Mucosa of descending colon (tissue), 3 donors: ENCODE measurements around the gene NKAIN2. TPM values are rescaled to one million over a fixed set of nuclear protein-coding genes. Genes with fewer than 3 reads are reported as not detected.

Experiments used
- ATAC-seq: fragments of 200-7000 bp; cut with Tn5 transposase; one replicate; pipeline ENCODE4 v1.9.1; 2020; ENCODE audit warnings: mild to moderate bottlenecking, moderate library complexity
- DNase-seq, 3 donors: peaks; one replicate each; pipeline ENCODE4 v3.0.0-alpha.2; 2020
- H3K36me3 ChIP-seq: fragments of 200-600 bp; one replicate; pipeline ENCODE4 v1.8.0; 2021; ENCODE audit warnings: low read depth, mild to moderate bottlenecking
- H3K4me1 ChIP-seq: fragments of 200-600 bp; one replicate; pipeline ENCODE4 v1.8.0; 2021; ENCODE audit warnings: low read depth, mild to moderate bottlenecking
- H3K4me3 ChIP-seq: fragments of 200-600 bp; one replicate; pipeline ENCODE4 v1.8.0; 2021; ENCODE audit warnings: mild to moderate bottlenecking
- H3K9me3 ChIP-seq: fragments of 200-600 bp; one replicate; pipeline ENCODE4 v1.8.0; 2021; ENCODE audit warnings: mild to moderate bottlenecking
- intact Hi-C, 2 donors: fragments of 100-400 bp; cut with DNase I in 1 of 2; cut with micrococcal nuclease in 1 of 2; formaldehyde crosslinking; loops; one replicate each; pipeline versions ENCODE4 v1.11.0 to v1.11.1; 2022; cut with DNase I, micrococcal nuclease
- total RNA-seq, 3 donors: library from RNA; stranded (reverse); fragmentation: NEBNext Ultra II Directional in 2 of 3; extraction: Animal tissue kit (Norgen Biotek cat#: 25700) in 2 of 3; gene quantifications; one replicate each; pipeline versions ENCODE4 v1.2.1 to v1.2.4, GENCODE V29; 2021 to 2023
- TF ChIP-seq, protein P1 (sequence below): fragments of 200-600 bp; IDR thresholded peaks from one replicate; pipeline ENCODE4 v1.8.0; 2022; ENCODE audit warnings: antibody characterized with exemption, mild to moderate bottlenecking
- donor health status: DM: no; HTN: no; CAD: no; lungs with moderate emphysema.
- donor health status: DM: no; HTN: no; CAD: no.
- donor health status: DM: no; HTN: yes; CAD: no.

Gene NKAIN2
- total RNA-seq, 3 donors from 2014 or later, result 0.34 to 4.7 (median 0.69) TPM

DNA sequence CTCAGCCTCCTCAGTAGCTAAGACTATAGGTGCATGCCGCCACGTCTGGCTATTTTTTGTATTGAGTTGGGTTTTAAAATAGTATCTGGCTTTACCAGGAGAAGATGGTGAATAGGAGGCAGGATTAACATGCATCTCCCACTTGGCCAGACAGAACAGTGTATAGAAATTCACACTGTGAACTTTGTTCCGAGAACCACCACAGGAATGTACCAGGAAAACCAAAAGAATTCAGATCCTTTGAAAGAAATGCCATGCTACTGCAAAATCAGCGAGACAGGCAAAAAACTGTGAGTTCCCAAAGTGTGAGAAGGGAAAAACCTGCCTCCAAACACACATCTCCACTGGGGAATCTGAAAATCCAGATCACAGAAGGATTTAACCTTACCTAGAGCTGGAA lies 327.6 kb downstream of the NKAIN2 start:
- Histone ChIP-seq H3K9me3 (no peaks in the 10 kb centered on the region), H3K4me3 (no peak overlapping the region), H3K36me3 (no peaks in the 10 kb centered on the region), H3K4me1 (no peaks in the 10 kb centered on the region)
- no peak for DNase-seq
- TF ChIP-seq, protein P1, sequence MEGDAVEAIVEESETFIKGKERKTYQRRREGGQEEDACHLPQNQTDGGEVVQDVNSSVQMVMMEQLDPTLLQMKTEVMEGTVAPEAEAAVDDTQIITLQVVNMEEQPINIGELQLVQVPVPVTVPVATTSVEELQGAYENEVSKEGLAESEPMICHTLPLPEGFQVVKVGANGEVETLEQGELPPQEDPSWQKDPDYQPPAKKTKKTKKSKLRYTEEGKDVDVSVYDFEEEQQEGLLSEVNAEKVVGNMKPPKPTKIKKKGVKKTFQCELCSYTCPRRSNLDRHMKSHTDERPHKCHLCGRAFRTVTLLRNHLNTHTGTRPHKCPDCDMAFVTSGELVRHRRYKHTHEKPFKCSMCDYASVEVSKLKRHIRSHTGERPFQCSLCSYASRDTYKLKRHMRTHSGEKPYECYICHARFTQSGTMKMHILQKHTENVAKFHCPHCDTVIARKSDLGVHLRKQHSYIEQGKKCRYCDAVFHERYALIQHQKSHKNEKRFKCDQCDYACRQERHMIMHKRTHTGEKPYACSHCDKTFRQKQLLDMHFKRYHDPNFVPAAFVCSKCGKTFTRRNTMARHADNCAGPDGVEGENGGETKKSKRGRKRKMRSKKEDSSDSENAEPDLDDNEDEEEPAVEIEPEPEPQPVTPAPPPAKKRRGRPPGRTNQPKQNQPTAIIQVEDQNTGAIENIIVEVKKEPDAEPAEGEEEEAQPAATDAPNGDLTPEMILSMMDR, result no peak
- ATAC-seq, result no peak
- intact Hi-C loops, result no loop called here

GRCh38 chr6:124131779-124132178 lies 328.1 kb downstream of the NKAIN2 start:
- no peak for DNase-seq
- Histone ChIP-seq H3K36me3 (no peaks in the 10 kb centered on the region), H3K4me3 (no peak overlapping the region), H3K9me3 (no peaks in the 10 kb centered on the region), H3K4me1 (no peaks in the 10 kb centered on the region)
- intact Hi-C loops, result no loop called here
- no peak for ATAC-seq
- TF ChIP-seq, protein P1, result no peak

DNA sequence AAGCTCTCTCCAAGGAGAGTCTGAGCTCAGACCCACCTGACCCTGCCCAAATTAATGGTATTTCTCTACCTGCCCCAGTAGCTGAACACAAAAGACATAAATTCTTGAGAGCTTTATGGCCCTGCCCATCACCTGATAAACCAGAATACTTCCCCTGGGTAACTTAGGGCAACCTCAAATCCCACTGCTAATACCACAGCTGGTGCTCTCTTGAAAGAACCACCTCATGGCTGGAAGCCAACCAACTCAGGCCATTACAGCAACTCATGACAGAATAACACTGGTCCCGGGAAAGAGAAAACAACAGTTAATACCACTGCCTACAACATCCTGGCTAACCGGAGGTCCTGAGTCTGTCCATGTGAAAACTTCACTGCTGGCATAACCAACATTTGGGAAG lies 328.6 kb downstream of the NKAIN2 start:
- Histone ChIP-seq H3K9me3 (no peaks in the 10 kb centered on the region), H3K4me1 (no peaks in the 10 kb centered on the region), H3K36me3 (no peaks in the 10 kb centered on the region), H3K4me3 (no peak overlapping the region)
- TF ChIP-seq, protein P1, result no peak
- ATAC-seq (no peak), DNase-seq (no peak)
- intact Hi-C loops, result no loop called here

DNA sequence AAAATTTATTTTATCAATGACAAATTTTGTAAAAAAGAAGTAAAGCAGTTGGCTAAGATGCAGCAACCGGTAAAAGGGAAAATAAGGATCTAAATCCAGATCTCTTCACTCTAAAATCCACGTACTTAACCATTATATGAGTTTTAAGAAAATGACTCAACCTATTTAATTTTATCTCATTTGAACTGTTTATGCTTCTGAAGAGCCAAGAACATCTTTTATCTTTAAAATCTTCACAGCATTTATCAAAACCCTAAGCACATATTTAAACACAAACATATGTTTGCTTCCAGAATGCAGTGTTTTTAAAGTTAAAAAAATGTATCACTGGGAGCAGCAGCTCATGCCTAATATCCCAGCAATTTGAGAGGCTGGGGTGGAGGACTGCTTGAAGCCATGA lies 339.2 kb downstream of the NKAIN2 start:
- H3K36me3 ChIP-seq, result no peaks in the 10 kb centered on the region
- H3K9me3 ChIP-seq, result no peaks in the 10 kb centered on the region
- TF ChIP-seq, protein P1, result no peak
- DNase-seq, result no peak
- H3K4me1 ChIP-seq, result no peaks in the 10 kb centered on the region
- no peak for ATAC-seq
- intact Hi-C loops, result no loop called here
- no peak overlapping the region for H3K4me3 ChIP-seq

DNA sequence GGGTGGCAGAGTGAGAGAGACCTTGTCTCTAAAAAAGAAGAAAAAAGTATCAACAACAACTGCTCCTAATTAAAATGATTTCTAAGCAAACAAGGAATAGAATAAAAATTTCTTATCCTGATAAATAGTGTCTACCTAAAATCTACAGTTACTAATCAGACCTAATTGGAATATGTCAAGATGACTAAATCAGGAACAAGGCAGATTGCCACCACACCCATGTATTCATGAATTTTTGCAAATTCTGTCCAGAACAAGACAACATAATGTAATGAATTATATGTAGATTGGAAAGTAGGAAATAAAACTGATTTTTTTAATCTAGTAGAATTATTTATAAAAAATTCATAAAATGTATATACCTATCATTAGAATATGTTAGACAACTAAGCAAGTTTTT lies 339.8 kb downstream of the NKAIN2 start:
- Histone ChIP-seq H3K4me3 (no peak overlapping the region), H3K9me3 (no peaks in the 10 kb centered on the region), H3K36me3 (no peaks in the 10 kb centered on the region), H3K4me1 (no peaks in the 10 kb centered on the region)
- no peak for ATAC-seq
- TF ChIP-seq, protein P1, result no peak
- no peak for DNase-seq
- intact Hi-C loops, result no loop called here

- intact Hi-C loops, result no loop called here
- no peak for ATAC-seq
- Histone ChIP-seq H3K36me3 (no peaks in the 10 kb centered on the region), H3K4me1 (no peaks in the 10 kb centered on the region), H3K9me3 (no peaks in the 10 kb centered on the region), H3K4me3 (no peak overlapping the region)
- TF ChIP-seq, protein P1, result no peak
- DNase-seq, result no peak
Observed at GRCh38 chr6:124147621-124148020, 344.0 kb downstream of the NKAIN2 start.
